ENCODE measurements around the gene IMPDH1. TPM values are rescaled to one million over a fixed set of nuclear protein-coding genes. Genes with fewer than 3 reads are reported as not detected.

The IMPDH1 gene
- total and polyA plus RNA-seq, 2 donors (not counting 1 experiment from before 2014, with no cell fraction given) = 54.9 to 90.6 TPM

DNA sequence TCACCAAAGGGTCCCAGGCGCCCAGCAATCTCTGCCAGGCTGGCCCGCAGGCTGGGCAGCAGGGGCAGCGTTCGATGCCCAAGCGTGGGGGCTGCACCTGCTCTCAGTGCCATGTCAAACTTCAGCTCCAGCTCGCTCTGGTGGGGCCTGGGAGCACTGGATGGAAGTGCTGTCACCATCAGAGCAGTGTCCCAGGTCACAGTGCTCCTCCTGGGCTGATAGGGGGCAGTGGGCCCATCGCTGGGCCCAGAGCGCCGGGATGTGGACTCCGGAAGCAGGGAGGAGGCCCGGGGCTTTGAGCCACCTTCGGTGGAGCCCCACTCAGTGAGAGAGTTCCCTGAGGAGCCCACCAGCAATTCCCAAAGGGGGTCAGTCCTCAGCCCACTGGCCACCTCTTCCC, 50.4 kb downstream of the IMPDH1 start:
- no peak for DNase-seq
- Histone ChIP-seq H3K27me3 (replicated peaks in 1 of 4; ENCODE audit: control extremely low read depth in 1 of 4, control insufficient read depth in 3 of 4, insufficient read depth in 4 of 4, low read length in 3 of 4) (peaks cover 0 to 48% (median 27%) of the 10 kb centered on the region in 4 experiments), H3K79me2 (ENCODE audit: control insufficient read depth, insufficient read depth, low read length) (no peaks in the 10 kb centered on the region), H3K9me3 (ENCODE audit: control extremely low read depth in 1 of 3, control insufficient read depth in 2 of 3, insufficient read depth in 1 of 3, low read length in 2 of 3) (peaks cover 0 to 3% (median 0%) of the 10 kb centered on the region in 3 donors), H3K9ac (ENCODE audit: low read length) (no peak overlapping the region), H3K4me2 (replicated peaks; ENCODE audit: low read depth, low read length, poor library complexity, severe bottlenecking) (no peak overlapping the region), H3K4me1 (ENCODE audit: control insufficient read depth in 2 of 2, insufficient read depth in 2 of 2, low read length in 2 of 2) (peaks cover 15 to 16% of the 10 kb centered on the region in 2 donors), H4K20me1 (ENCODE audit: control insufficient read depth, insufficient read depth, low read length, poor library complexity, severe bottlenecking) (no peaks in the 10 kb centered on the region), H3K36me3 (replicated peaks in 1 of 2; ENCODE audit: control extremely low read depth in 1 of 2, control insufficient read depth in 1 of 2, extremely low read depth in 1 of 2, insufficient read depth in 2 of 2, low read length in 1 of 2) (no peaks in the 10 kb centered on the region), H2AFZ (ENCODE audit: insufficient read depth, low read depth, low read length, poor library complexity, severe bottlenecking) (no peak overlapping the region), H3K4me3 (ENCODE audit: control extremely low read depth in 1 of 5, extremely low read depth in 1 of 5, insufficient read depth in 1 of 5, low read depth in 2 of 5, low read length in 4 of 5) (no peak overlapping the region), H3K27ac (ENCODE audit: low read length in 2 of 2) (no peak overlapping the region)
- Mint-ChIP-seq H3K27ac (no peak overlapping the region), H3K4me1 (peaks cover 17% of the 10 kb centered on the region), H3K4me3 (peak overlapping the region; percentile 44), H3K27me3 (peaks cover 61% of the 10 kb centered on the region), H3K9me3 (ENCODE audit: insufficient read depth) (no peaks in the 10 kb centered on the region)
- ChIA-PET CTCF (no interaction called here), POLR2A (no interaction called here)
- TF ChIP-seq, protein P1, sequence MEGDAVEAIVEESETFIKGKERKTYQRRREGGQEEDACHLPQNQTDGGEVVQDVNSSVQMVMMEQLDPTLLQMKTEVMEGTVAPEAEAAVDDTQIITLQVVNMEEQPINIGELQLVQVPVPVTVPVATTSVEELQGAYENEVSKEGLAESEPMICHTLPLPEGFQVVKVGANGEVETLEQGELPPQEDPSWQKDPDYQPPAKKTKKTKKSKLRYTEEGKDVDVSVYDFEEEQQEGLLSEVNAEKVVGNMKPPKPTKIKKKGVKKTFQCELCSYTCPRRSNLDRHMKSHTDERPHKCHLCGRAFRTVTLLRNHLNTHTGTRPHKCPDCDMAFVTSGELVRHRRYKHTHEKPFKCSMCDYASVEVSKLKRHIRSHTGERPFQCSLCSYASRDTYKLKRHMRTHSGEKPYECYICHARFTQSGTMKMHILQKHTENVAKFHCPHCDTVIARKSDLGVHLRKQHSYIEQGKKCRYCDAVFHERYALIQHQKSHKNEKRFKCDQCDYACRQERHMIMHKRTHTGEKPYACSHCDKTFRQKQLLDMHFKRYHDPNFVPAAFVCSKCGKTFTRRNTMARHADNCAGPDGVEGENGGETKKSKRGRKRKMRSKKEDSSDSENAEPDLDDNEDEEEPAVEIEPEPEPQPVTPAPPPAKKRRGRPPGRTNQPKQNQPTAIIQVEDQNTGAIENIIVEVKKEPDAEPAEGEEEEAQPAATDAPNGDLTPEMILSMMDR (IDR thresholded peaks at IDR 0.05) = no peak
- no peak for TF ChIP-seq EZH2 (IDR thresholded peaks at IDR 0.05; ENCODE audit: borderline replicate concordance, insufficient read depth, low read depth, low read length, poor library complexity, severe bottlenecking)
- intact Hi-C loops (cut with micrococcal nuclease) = no loop called here
- no peak for ATAC-seq (ENCODE audit: low read depth)
- WGBS (ENCODE audit: insufficient coverage) = 94% methylated on average over 12 of the region's 12 CpGs

DNA sequence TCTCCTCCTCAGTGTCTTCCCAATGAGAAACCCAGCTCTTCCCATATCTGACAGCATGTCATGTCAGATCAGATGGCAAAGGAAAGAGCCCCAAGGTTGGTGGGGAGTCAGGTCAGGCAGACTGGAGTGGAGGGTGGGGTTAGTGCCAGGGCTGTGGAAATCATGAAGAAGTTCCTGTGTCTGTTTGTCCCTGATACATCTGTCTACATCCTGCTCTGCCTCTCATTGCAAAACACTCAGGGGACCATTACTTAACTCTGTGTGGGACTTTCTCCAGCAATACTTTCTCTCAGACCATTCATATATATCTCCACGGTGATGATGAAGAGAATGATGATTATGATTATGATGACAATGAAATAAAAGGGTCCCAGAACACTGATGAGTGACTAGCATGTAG, 51.5 kb downstream of the IMPDH1 start:
- Histone ChIP-seq H3K36me3 (replicated peaks in 1 of 2; ENCODE audit: control extremely low read depth in 1 of 2, control insufficient read depth in 1 of 2, extremely low read depth in 1 of 2, insufficient read depth in 2 of 2, low read length in 1 of 2) (no peaks in the 10 kb centered on the region), H3K9ac (ENCODE audit: low read length) (no peak overlapping the region), H3K27ac (ENCODE audit: low read length in 2 of 2) (no peak overlapping the region), H3K4me3 (ENCODE audit: control extremely low read depth in 1 of 5, extremely low read depth in 1 of 5, insufficient read depth in 1 of 5, low read depth in 2 of 5, low read length in 4 of 5) (no peak overlapping the region), H3K79me2 (ENCODE audit: control insufficient read depth, insufficient read depth, low read length) (no peaks in the 10 kb centered on the region), H2AFZ (ENCODE audit: insufficient read depth, low read depth, low read length, poor library complexity, severe bottlenecking) (no peak overlapping the region), H4K20me1 (ENCODE audit: control insufficient read depth, insufficient read depth, low read length, poor library complexity, severe bottlenecking) (no peaks in the 10 kb centered on the region), H3K9me3 (ENCODE audit: control extremely low read depth in 1 of 3, control insufficient read depth in 2 of 3, insufficient read depth in 1 of 3, low read length in 2 of 3) (peaks cover 0 to 3% (median 0%) of the 10 kb centered on the region in 3 donors), H3K4me2 (replicated peaks; ENCODE audit: low read depth, low read length, poor library complexity, severe bottlenecking) (no peak overlapping the region), H3K4me1 (ENCODE audit: control insufficient read depth in 2 of 2, insufficient read depth in 2 of 2, low read length in 2 of 2) (peaks cover 15 to 16% of the 10 kb centered on the region in 2 donors), H3K27me3 (replicated peaks in 1 of 4; ENCODE audit: control extremely low read depth in 1 of 4, control insufficient read depth in 3 of 4, insufficient read depth in 4 of 4, low read length in 3 of 4) (peaks cover 0 to 43% (median 21%) of the 10 kb centered on the region in 4 experiments)
- H3K4me1 Mint-ChIP-seq = peaks cover 17% of the 10 kb centered on the region
- DNase-seq (no peak), ATAC-seq (ENCODE audit: low read depth) (no peak)
- TF ChIP-seq, protein P1 (IDR thresholded peaks at IDR 0.05) = no peak
- no peak for TF ChIP-seq EZH2 (IDR thresholded peaks at IDR 0.05; ENCODE audit: borderline replicate concordance, insufficient read depth, low read depth, low read length, poor library complexity, severe bottlenecking)
- CTCF ChIA-PET = interaction anchor here (1.1 to 1.2 kb wide), 2 partner anchors 11 to 116 kb away, joined by 3 to 4 read pairs; no protein-coding TSS in a partner anchor
- intact Hi-C loops (cut with micrococcal nuclease) = no loop called here
- POLR2A ChIA-PET = no interaction called here
- H3K9me3 Mint-ChIP-seq (ENCODE audit: insufficient read depth) = no peaks in the 10 kb centered on the region
- peaks cover 57% of the 10 kb centered on the region for H3K27me3 Mint-ChIP-seq
- WGBS (ENCODE audit: insufficient coverage) = no CpG with 5 or more reads among the region's 1 CpG
- no peak overlapping the region for H3K27ac Mint-ChIP-seq
- no peak overlapping the region for H3K4me3 Mint-ChIP-seq

Measured in B cell (primary cell).